ENCODE results near the gene HOXA9.
A peak's percentile ranks its signal among the peaks of the same experiment; 100 is the strongest.

The HOXA9 gene

DNA sequence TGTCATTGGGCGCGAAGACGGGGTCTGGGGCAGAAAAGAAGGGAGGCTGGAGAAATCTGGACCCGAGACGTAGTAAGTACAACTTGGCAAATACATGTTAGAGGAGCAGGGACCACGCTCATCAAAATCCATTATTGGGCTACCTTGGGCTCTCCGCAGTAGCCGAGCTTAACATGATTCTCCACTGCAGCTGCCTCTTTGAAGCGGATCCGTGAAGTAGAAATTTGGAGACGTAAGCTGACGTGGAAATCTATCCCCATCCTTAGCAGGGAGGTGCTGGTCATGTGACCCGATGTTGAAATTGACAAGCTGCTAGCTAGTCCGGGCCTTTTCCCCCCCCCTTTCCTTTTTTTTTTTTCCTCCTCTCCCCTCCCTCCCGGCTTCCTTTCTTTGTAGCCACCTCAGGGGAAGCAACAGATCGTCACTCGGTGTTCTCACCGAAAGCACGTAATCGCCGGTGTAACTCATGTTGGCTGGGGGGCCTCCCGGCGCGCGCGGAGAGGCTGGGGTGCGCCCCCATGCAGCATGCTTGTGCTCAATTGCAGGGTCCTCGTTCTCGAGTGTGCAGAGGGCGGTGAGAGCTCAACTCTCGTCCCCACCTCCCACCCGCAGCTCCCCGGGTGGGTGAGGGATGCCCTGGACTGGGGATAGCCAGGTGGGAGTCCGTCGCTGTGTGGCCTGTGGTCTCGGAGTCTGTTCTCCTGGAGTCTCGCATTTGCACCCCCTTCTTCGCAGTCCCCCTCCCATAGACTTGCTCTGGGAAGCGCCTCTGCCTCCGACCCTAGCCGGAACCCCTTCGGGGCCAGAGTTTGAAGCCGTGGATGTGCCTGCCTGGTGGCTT lies 19.9 kb upstream of the HOXA9 start, which contains the start of gene HOXA11:
TSS of gene HOXA11 (minus strand) at position 220 of the 841 bp plus-strand sequence. CDS start at position 132, 88 bp downstream.
- no peaks in the 10 kb centered on the region for H3K36me3 Mint-ChIP-seq
- H3K4me1 Mint-ChIP-seq, result peaks cover 54% of the 10 kb centered on the region
- H3K27ac Mint-ChIP-seq, result peak within 1 kb of the TSS; percentile 82
- peak within 1 kb of the TSS; percentile 66 for H3K4me3 Mint-ChIP-seq
- H3K9me3 Mint-ChIP-seq, result no peaks in the 10 kb centered on the region
- peaks cover 64% of the 10 kb centered on the region for H3K27me3 Mint-ChIP-seq

DNA sequence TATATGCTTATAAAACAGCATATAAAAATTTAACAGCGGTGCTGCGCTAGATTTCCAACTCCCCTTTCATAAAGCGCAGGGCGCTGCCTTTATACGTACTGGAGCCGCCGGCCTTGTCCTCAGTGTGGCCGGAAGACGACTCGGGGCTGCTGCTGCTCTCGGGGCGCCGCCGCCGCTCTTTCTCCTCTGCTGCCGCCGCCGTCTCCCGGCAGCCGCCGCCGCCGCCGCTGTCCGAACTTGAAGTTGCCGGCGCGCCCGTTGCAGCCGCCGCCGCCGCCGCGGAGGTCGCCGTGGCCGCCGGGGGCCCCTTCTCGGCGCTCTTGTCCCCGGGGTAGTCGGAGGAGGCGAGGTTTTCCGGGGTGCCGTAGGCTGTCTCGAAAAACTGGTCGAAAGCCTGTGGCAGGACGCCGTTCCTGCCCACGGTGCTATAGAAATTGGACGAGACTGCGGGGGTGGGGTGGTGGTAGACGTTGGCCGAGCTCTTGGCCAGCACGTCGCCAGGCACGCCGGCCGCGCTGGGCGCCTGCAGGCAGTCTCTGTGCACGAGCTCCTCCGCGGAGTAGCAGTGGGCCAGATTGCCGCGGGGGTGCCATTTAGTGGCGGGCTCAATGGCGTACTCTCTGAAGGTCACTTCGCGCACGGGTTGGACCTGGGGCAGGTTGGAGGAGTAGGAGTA lies 19.1 kb upstream of the HOXA9 start:
- Mint-ChIP-seq H3K4me1 (peaks cover 52% of the 10 kb centered on the region), H3K9me3 (no peaks in the 10 kb centered on the region), H3K27me3 (peaks cover 61% of the 10 kb centered on the region), H3K36me3 (peaks cover 1% of the 10 kb centered on the region), H3K4me3 (peak overlapping the region; percentile 66), H3K27ac (peak overlapping the region; percentile 2)

DNA sequence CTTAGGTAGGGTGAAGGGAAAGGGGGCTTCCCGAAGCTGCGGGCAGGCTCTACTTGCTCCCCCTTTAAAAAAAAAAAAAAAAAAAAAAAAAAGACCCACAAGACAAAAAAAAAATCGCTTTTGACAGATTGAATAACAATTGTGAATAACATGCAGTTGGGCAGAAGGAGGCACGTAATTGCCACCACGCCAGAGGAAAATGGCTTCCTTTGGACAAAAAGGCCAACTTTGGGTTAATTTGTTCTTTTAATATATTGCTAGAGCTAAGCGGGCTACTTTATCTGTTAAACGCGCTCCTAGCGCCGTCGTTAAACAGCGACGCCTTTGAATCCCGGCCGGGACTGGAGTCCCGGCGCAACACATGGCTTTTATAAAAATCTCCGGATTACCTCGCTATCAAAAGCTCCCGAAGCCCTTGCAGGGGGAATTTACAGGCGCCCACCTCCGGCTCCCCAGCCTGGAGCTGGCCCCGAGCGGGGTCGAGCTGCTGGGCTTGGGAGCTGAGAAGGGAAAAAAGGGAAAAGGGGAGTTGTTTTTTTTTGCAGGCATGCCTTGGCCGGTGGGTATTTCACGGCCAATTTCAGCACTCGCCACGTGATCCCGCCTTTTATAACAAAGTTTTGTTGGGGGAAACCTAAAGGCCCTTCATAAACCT lies 18.5 kb upstream of the HOXA9 start:
- Mint-ChIP-seq H3K27me3 (peaks cover 64% of the 10 kb centered on the region), H3K4me1 (peaks cover 49% of the 10 kb centered on the region), H3K27ac (no peak overlapping the region), H3K9me3 (no peaks in the 10 kb centered on the region), H3K4me3 (peak overlapping the region; percentile 66), H3K36me3 (peaks cover 1% of the 10 kb centered on the region)

DNA sequence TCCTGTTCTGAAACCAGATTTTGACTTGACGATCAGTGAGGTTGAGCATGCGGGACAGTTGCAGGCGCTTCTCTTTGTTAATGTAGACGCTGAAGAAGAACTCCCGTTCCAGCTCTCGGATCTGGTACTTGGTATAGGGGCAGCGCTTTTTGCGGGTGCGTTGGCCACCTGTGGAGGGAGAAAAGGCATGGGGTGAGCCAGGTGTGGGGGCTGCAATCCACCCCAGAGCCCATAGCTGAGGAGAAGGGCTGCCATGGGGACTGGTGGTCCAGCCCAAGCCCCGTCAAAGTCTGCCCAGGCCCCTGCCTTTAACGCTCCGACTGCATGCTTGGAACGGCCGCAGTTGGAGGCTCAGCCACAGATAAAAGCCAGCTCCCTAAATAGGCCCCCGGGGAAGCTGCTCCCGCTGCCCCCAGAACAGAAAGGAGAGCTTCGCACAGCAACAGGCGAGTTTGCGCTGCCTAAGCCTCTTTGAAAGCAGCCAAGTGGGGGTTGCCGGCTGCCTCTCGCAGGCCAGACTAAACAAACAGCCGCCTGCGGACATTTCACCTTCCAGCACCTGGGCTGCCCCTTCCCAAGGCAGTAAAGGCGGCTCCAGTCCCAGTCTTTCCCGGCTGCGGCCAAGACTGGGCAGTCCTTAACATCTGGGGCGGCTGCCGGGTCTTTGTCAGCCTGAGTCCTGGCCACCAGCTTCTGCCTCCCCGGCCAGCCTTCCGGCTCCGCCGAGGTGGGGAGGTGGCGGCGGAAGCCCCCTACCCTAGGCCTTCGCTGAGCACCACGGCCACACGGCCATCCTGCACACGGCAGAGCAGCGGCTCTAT lies 17.7 kb upstream of the HOXA9 start:
- peaks cover 42% of the 10 kb centered on the region for H3K4me1 Mint-ChIP-seq
- H3K27me3 Mint-ChIP-seq, result peaks cover 59% of the 10 kb centered on the region

DNA sequence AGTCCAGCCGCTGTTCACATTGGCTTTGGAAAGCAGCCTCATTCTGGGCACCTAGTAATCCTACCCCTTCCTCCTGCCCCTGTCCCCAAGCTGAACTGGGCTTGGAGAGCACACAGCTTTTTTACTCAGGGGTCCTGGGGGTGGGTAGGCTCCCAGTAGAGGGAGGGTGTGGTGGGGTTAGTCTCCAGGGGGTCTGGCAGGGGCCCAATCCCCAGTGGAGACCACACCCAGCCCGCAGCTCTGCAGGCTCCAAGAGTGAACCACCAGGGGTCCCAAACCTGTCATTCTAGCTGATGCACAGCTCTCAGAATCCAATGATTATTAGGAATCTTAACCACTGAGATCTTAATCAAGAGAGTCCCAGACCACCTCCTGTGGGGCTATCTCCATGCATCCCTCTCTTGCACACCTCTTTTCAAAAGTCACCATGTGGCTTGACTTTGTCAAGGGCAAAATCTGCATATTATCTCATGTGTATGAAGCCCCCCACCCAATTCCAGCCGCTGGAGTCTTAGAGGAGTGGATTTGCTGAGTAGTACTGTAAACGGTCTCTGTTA lies 17.0 kb upstream of the HOXA9 start:
- Mint-ChIP-seq H3K27ac (no peak overlapping the region), H3K27me3 (peaks cover 58% of the 10 kb centered on the region), H3K9me3 (no peaks in the 10 kb centered on the region), H3K4me3 (no peak overlapping the region), H3K4me1 (peaks cover 35% of the 10 kb centered on the region), H3K36me3 (peaks cover 1% of the 10 kb centered on the region)

More for the DNA sequence above, 17.7 kb upstream of the HOXA9 start:
- no peak overlapping the region for H3K4me3 Mint-ChIP-seq
- no peak overlapping the region for H3K27ac Mint-ChIP-seq
- no peaks in the 10 kb centered on the region for H3K9me3 Mint-ChIP-seq
- H3K36me3 Mint-ChIP-seq, result peaks cover 1% of the 10 kb centered on the region

DNA sequence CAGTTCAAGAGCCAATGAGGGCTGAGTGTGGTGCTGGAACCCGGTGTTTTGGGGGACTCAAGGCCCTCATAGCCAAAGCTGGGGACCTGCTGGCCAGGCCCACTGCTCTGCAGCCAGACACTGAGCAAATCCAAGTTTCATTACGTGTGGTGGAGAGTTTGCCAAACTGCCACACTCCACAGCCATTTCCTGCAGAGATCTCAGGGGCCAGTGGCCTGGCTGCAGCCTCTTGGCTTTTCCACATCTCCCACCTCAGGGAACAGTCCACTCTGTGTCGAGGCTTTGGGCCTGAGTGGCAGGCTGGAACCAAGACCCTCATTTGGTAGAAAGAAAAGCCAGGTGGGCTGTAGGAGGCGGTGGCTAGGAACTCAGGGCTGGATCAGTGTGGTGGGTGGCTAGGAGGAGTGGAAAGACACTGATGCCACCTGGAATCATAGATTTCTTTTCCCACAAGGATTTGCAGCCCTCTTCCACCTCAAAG lies 16.5 kb upstream of the HOXA9 start:
- Mint-ChIP-seq H3K27ac (no peak overlapping the region), H3K27me3 (peaks cover 53% of the 10 kb centered on the region), H3K4me1 (peaks cover 32% of the 10 kb centered on the region), H3K4me3 (no peak overlapping the region), H3K9me3 (no peaks in the 10 kb centered on the region), H3K36me3 (peaks cover 1% of the 10 kb centered on the region)

DNA sequence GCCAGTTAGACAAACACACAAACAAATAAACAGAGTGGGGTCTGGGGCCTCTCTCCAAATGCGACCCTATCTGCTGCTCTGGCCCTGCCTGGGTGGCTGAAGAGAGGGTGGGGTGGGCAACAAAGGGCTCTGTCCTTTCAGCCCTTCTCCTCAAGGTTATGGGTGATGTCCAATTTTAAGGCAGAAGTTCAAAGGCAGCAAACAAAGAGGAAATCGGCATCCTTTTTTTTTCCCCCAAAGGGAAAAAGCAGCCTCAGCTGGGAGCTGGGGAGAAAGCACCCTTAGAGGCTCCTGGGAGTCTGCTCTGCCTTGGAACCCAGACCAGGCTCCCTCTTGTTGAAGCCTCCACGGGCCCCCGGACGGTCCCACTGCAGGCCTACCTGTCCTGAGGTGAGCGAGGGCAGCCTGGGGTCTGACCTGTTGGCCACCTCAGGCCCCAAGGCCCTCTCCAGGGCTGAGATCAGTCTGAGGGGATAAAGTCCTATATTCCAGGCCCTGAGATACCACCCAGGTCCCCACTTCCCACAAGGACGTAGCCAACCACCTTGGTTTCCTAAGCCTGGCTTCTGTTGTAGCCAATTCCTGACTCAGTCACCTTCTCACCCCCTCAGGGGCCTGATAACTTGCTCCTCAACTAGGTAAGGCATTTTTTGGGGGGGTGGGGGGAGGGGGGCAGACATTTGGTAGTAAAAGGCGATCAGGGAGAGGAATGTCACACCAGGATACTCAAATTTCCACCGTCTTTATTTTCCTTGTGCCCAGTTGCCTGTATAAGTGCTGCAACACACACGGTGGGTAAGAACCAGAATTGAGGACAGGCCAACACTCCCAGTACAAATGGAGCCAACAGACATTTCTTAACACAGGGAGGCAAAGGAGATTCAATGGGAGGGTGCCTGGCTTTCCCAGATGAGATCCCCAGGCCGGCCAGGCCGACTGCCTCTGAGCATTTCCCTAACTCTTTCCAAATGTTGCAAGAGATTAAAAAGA lies 15.4 kb upstream of the HOXA9 start:
- Mint-ChIP-seq H3K9me3 (no peaks in the 10 kb centered on the region), H3K27me3 (peaks cover 51% of the 10 kb centered on the region), H3K4me3 (no peak overlapping the region), H3K36me3 (peaks cover 1% of the 10 kb centered on the region), H3K27ac (no peak overlapping the region), H3K4me1 (peaks cover 22% of the 10 kb centered on the region)

DNA sequence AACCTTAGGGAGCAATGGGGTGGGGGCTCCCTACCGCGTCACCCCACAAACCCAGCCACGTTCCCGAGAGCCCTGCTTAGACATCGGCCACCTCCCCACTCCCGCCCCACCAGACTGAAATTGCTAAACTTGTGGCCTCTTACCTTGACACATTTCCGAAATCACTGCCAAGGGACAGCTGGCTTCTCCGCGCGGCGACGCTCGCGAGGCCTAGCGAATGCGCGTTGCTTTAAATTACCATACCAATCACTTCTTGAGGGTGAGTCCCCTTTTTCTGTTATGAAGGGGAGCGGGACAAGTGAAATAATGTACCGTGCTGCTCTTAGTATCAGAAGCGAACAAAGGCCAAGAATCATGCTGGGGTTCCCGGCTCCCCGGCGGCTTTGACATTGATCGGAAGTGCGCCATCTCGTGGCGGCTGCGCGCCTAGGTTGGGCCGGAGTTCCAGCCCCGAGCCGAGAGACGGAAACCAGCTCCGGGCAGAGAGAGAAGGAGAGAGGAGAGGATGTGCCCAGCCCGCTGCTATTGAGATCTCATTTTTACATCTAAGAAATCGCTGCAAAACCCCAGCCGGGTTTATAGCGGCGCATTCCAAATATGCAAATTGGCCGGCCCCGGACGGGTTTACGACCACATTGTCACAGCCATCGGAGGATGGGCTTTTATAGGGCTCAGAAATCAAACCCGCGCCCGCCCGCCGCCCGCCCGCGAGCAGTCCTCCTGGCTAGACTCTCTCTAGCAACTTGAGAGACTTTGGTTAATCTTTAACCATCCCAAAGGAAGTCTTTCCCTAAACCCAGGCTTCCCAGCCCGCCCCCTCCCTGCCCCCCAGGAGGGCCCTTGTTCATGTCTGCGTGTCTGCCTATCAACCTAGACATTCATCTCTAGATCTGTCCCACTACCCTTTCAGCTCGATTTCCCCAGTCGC lies 14.4 kb upstream of the HOXA9 start:
- Mint-ChIP-seq H3K4me3 (peak overlapping the region; percentile 46), H3K27me3 (peaks cover 49% of the 10 kb centered on the region), H3K36me3 (peaks cover 1% of the 10 kb centered on the region), H3K27ac (peak overlapping the region; percentile 6), H3K4me1 (peaks cover 16% of the 10 kb centered on the region), H3K9me3 (no peaks in the 10 kb centered on the region)

DNA sequence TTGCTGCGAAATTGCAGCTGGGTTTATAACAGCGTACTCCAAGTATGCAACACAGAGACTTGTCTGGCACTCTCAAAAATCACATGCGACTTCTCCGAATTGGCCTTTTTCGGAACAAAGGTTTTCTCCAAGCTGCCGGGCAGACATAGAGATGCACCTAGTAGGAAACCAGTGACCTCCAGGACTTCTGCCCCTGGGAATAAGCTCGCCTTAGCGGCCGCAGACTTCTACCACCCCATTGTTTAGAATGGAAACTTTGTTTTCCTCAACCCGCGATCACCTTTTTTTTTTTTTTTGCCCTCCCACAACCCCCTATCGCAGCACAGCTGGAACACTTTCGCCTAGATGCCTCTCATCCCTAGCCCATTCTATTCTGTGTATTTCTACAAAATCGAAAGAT lies 13.7 kb upstream of the HOXA9 start:
- H3K9me3 Mint-ChIP-seq, result no peaks in the 10 kb centered on the region
- peaks cover 1% of the 10 kb centered on the region for H3K36me3 Mint-ChIP-seq
- H3K27ac Mint-ChIP-seq, result no peak overlapping the region
- no peak overlapping the region for H3K4me3 Mint-ChIP-seq
- peaks cover 14% of the 10 kb centered on the region for H3K4me1 Mint-ChIP-seq
- peaks cover 51% of the 10 kb centered on the region for H3K27me3 Mint-ChIP-seq

DNA sequence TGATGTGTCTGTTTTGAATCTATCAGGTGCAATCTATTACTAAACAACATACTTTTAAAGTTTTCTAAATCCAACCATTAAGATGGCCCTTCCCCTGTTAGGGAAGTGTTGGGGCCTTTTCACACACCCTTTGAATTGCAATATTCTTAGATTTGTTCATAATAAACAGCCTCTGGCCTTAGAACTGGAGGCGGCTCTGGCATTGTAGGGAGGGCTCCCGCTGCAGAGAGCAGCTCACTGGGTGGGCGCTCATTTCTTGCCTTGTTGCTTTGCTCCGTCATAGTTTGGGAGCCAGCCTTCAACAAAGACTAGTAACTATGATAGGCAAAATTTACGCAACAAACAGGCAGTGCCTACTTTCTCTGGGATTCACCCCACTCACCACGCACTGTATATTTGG lies 13.0 kb upstream of the HOXA9 start:
- Mint-ChIP-seq H3K9me3 (no peaks in the 10 kb centered on the region), H3K4me1 (peaks cover 10% of the 10 kb centered on the region), H3K27me3 (peaks cover 48% of the 10 kb centered on the region), H3K27ac (peak overlapping the region; percentile 30), H3K4me3 (no peak overlapping the region), H3K36me3 (peaks cover 1% of the 10 kb centered on the region)

DNA sequence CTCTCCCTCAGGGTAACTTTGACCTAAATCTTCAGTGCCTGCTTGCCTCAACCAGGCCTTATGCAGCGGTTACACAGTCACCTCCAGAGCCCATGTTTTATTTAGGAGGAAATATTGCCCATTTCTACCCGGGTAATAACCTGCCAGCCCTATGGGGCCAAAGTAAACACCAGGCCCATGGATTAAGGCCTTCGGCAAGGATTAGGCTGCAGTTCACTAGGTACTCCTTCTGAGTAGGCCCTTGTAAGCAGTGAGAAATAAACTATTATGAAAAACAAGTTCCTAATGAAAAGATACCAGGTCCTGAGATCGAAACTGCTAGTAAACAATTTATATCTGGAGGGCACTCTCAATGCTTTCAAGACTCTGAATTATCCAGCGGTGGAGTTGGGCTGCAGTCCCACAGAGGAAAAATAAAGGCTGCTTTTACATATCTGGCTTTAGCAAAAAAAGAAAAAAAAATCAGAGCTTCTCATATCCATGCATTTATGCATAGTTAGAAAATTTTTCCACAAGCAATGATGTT lies 12.5 kb upstream of the HOXA9 start:
- H3K36me3 Mint-ChIP-seq, result peaks cover 1% of the 10 kb centered on the region
- H3K27me3 Mint-ChIP-seq, result peaks cover 48% of the 10 kb centered on the region
- no peaks in the 10 kb centered on the region for H3K9me3 Mint-ChIP-seq
- peaks cover 10% of the 10 kb centered on the region for H3K4me1 Mint-ChIP-seq
- no peak overlapping the region for H3K4me3 Mint-ChIP-seq
- H3K27ac Mint-ChIP-seq, result no peak overlapping the region

DNA sequence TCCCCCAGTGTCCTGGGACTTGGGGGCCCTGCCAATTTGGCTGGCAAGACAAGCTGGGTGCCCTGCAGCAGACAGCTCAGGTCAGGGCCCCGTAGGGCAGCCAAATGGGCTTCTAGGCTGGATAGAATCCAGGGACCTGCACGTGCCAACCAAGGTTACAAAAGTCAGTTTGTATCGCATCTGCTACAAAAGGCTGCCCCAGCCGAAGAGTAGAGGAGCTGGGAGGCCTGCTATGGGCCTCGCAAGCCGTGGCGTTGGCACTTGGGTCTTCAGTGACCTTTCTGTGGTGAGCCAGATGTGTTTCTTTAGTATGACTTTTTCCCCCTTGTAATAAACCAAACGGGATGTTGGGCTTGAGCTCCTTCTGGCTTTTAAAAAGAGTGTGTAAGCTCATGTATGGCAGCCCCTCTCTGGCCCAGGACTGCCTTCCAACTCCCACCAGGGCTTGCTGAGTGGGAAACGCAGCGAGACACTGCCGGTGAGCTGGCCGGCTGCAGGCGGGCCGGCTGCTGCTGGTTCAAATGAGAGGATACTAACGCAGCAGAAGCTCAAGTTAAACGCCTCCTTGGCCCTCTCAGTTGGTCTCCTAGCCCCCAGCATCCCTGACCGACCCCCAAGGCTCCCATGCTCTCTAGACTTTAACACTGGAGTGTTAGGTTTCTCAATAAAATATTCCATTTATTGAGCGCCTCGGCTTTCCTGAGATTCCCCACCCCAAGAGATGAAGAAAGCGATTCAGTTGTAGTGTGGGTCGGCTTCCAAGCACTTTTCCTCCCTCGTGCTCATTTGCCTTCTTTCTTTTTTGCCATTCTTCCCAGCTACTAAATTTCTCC lies 11.8 kb upstream of the HOXA9 start:
- H3K9me3 Mint-ChIP-seq, result no peaks in the 10 kb centered on the region
- H3K4me3 Mint-ChIP-seq, result no peak overlapping the region
- peaks cover 1% of the 10 kb centered on the region for H3K36me3 Mint-ChIP-seq
- peaks cover 46% of the 10 kb centered on the region for H3K27me3 Mint-ChIP-seq
- H3K4me1 Mint-ChIP-seq, result peaks cover 13% of the 10 kb centered on the region
- H3K27ac Mint-ChIP-seq, result no peak overlapping the region

All from activated naive CD4-positive, alpha-beta T cell treated with anti-CD3 and anti-CD28 coated beads, Interleukin-2, amount 50 U/mL, for 24 hours (primary cell).